GM12878 (cell line): Measurements from ENCODE around the gene S1PR3. TPM values are rescaled to one million over a fixed set of nuclear protein-coding genes. Genes with fewer than 3 reads are reported as not detected.

Source experiments
- ATAC-seq: fragments of 200-7000 bp; cut with Tn5 transposase; 3 replicates; pipeline ENCODE4 v1.9.1; 2020; ENCODE audit warnings: mild to moderate bottlenecking, moderate library complexity
- BruUV-seq: library from RNA; stranded (reverse); fragments of 400-500 nt; replicated peaks from 2 replicates; lab custom pipeline; 2021; lab: Mats Ljungman, UMichigan
- CTCF ChIA-PET: fragments of 300-600 bp; sonication (Branson Sonifier 250); formaldehyde crosslinking; extraction: SDS; loops from one replicate; lab custom pipeline; 2021; ENCODE audit warnings: inconsistent platforms; lab: Yijun Ruan, JAX
- POLR2A ChIA-PET: fragments of 350-600 bp; formaldehyde crosslinking; extraction: SDS; loops from one replicate; lab custom pipeline; 2021; ENCODE audit warnings: inconsistent platforms; lab: Charles Lee
- RAD21 ChIA-PET: fragments of 300-600 bp; sonication (Branson Sonifier 250); formaldehyde crosslinking; loops from one replicate; lab custom pipeline; 2023; ENCODE audit warnings: antibody characterized with exemption; ENCODE audit not compliant: unreplicated experiment; lab: Charles Lee
- SMC1A ChIA-PET: fragments of 300-600 bp; sonication (Branson Sonifier 250); formaldehyde crosslinking; loops from one replicate; lab custom pipeline; 2023; ENCODE audit not compliant: unreplicated experiment, uncharacterized antibody; lab: Charles Lee
- DNase-seq: peaks from one replicate; pipeline ENCODE4 v3.0.0-alpha.2; 2011; ENCODE audit warnings: low read depth, low spot score
- FAIRE-seq: peaks from 3 replicates; lab custom pipeline; 2011; peaks lifted over from hg19 to GRCh38; lab: Jason Lieb, UNC
- H2AFZ ChIP-seq: 2 replicates; pipeline ENCODE4 v1.6.0; 2011; ENCODE audit warnings: low read depth, low read length, control low read depth; ENCODE audit not compliant: control insufficient read depth
- H3K27ac ChIP-seq: 2 replicates; pipeline ENCODE4 v1.5.1; 2011; ENCODE audit warnings: control low read depth; ENCODE audit not compliant: control insufficient read depth, insufficient read depth
- H3K27me3 ChIP-seq, 2 experiments: replicated peaks in 1 of 2; 2 replicates each; pipeline versions ENCODE4 v1.6.0 to v1.6.1; 2011; ENCODE audit warnings: low read length in 1 of 2; ENCODE audit not compliant: control insufficient read depth in 2 of 2, insufficient read depth in 2 of 2
- H3K36me3 ChIP-seq, 2 experiments: 2 replicates each; pipeline ENCODE4 v1.5.1; 2011; ENCODE audit warnings: low read length in 1 of 2; ENCODE audit not compliant: control insufficient read depth in 2 of 2, insufficient read depth in 2 of 2
- H3K4me1 ChIP-seq: 2 replicates; pipeline ENCODE4 v1.6.1; 2011; ENCODE audit warnings: mild to moderate bottlenecking, low read length, moderate library complexity, mixed read lengths; ENCODE audit not compliant: control insufficient read depth, insufficient read depth
- H3K4me2 ChIP-seq: 2 replicates; pipeline ENCODE4 v1.6.0; 2011; ENCODE audit warnings: control low read depth; ENCODE audit not compliant: control insufficient read depth, insufficient read depth
- H3K4me3 ChIP-seq: fragments of 200-600 bp; sonication (generic); 2 replicates; pipeline ENCODE4 v1.5.1; 2016
- H3K79me2 ChIP-seq: 2 replicates; pipeline ENCODE4 v1.6.0; 2011; ENCODE audit warnings: low read length; ENCODE audit not compliant: control insufficient read depth, insufficient read depth
- H3K9ac ChIP-seq: 2 replicates; pipeline ENCODE4 v1.8.0; 2011; ENCODE audit warnings: low read length, control low read depth, mixed read lengths; ENCODE audit not compliant: control insufficient read depth, insufficient read depth
- H3K9me3 ChIP-seq: replicated peaks from 3 replicates; pipeline ENCODE4 v1.5.1; 2011; ENCODE audit warnings: mild to moderate bottlenecking, low read length; ENCODE audit not compliant: control insufficient read depth, insufficient read depth
- H4K20me1 ChIP-seq: 2 replicates; pipeline ENCODE4 v1.6.0; 2011; ENCODE audit not compliant: control insufficient read depth, insufficient read depth
- RFX5 ChIP-seq: IDR thresholded peaks from 2 replicates; pipeline ENCODE4 v1.6.1; 2011; ENCODE audit warnings: low read depth, low read length, improper control_type of control experiment
- ZNF24 ChIP-seq: fragments of 450-650 bp; IDR thresholded peaks from 2 replicates; pipeline ENCODE4 v1.6.1; 2017; ENCODE audit warnings: antibody characterized with exemption, mild to moderate bottlenecking
- ZNF384 ChIP-seq: IDR thresholded peaks from 2 replicates; pipeline ENCODE4 v1.6.1; 2012; ENCODE audit warnings: low read depth, mild to moderate bottlenecking, low read length, improper control_type of control experiment, borderline replicate concordance
- WGBS: methylation state at CpG from one replicate; pipeline ENCODE4 v1.1.6; 2016; ENCODE audit warnings: low lambda C conversion rate; ENCODE audit not compliant: insufficient replicate concordance, insufficient coverage; ENCODE audit errors: missing lambda C conversion rate; 5-methylcytosine and 5-hydroxymethylcytosine counted together
- in situ Hi-C: fragments of 300-500 bp; cut with MboI; formaldehyde crosslinking; loops from 9 replicates; pipeline ENCODE4 v1.14.3; 2018; ENCODE audit warnings: mixed read lengths
- intact Hi-C: fragments of 100-400 bp; cut with micrococcal nuclease; formaldehyde crosslinking; loops from one replicate; pipeline ENCODE4 v1.14.2; 2022; ENCODE audit not compliant: unreplicated experiment
- polyA plus RNA-seq, 11 experiments: library from polyadenylated mRNA; depleted of rRNA in 4 of 11; unstranded in 6 of 11; stranded (reverse) in 5 of 11; fragments of >200 nt; fragmentation: Nextera tagmentation in 4 of 11; fragmentation: Illumina TruSeq in 1 of 11; extraction: Ambion mirVana in 4 of 11; extraction: Trizol in 1 of 11; gene quantifications; 1 replicate in 1 of 11; 2 replicates in 10 of 11; pipeline versions ENCODE4 v1.2.1 to v1.2.3, GENCODE V29; 2011 to 2016; ENCODE audit warnings: inconsistent platforms in 2 of 11, missing spikeins in 2 of 11, low read depth in 1 of 11
- total RNA-seq, 4 experiments: library from RNA; depleted of rRNA in 3 of 4; stranded (reverse); fragments of >200 nt in 3 of 4; fragmentation: Illumina TruSeq in 1 of 4; extraction: Trizol in 1 of 4; gene quantifications; 2 replicates each; pipeline versions ENCODE4 v1.2.1 to v1.2.3, GENCODE V29; 2013 to 2021
- TF ChIP-seq, protein P1 (sequence below): IDR thresholded peaks from 2 replicates; pipeline ENCODE4 v1.6.1; 2011; ENCODE audit warnings: low read depth, mild to moderate bottlenecking, low read length, moderate library complexity, borderline replicate concordance; ENCODE audit errors: extremely low read depth

The S1PR3 gene
- total and polyA plus RNA-seq, 10 of the 15 experiments (the other 5 are each of a cell fraction or from before 2014, with no cell fraction given) = 0.01 to 0.18 (median 0.01) TPM; not detected in 7

DNA sequence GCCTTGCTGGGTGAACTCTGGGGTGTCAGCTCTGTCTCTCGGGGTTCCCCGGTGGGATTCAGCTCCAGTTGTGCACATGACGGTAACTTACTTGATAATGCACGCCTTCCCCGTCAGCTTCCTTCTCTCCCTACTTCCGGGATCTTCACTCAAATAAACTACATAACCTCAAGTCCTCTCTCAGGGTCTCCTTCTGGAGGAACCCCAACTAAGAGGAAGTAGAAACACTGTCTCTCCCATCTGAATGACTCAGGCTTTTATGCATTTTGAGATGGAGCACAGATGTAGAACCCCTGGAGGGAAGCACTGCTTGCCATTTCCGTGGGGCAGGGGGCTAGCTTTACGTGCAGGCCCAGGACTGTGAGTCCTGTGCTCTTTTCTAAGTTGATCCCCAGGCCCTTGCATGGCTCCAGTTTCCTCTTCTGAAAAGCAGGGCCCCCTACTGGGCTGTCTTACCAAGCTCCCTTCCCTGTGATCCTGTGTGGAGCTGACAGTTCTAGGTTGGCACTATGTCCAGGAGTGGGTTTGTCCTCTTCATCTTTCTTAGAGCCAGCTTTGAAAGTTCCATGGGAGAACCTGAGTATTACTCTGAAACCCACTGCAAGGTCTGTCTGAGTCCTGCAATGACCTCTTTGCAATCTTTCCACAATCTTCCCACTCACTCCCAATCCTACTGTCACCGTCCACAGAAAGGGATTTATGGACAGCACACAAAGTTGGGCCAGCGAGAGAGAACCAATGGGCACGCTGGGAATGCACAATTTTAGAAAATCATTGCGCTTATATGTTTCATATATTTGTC lies 17.7 kb downstream of the S1PR3 start:
- POLR2A ChIA-PET = no interaction called here
- no peaks in the 10 kb centered on the region for H3K79me2 ChIP-seq
- H3K27ac ChIP-seq = no peak overlapping the region
- no peak overlapping the region for H3K4me3 ChIP-seq
- DNase-seq = no peak
- no peaks in the 10 kb centered on the region for H3K4me1 ChIP-seq
- no peaks in the 10 kb centered on the region; a peak in 1 of 4 replicates for H3K27me3 ChIP-seq
- TF ChIP-seq RFX5 = no peak
- TF ChIP-seq ZNF384 = no peak
- TF ChIP-seq, all 136 proteins: peak for 0
- no peak overlapping the region for H3K4me2 ChIP-seq
- H3K36me3 ChIP-seq = no peaks in the 10 kb centered on the region
- no peak for ATAC-seq
- H3K9ac ChIP-seq = no peak overlapping the region
- no peak for FAIRE-seq
- RAD21 ChIA-PET = no interaction called here
- H2AFZ ChIP-seq = no peak overlapping the region
- no TSS peak for BruUV-seq
- in situ Hi-C loops (loop anchor here (10.0 kb wide), 1 partner anchor 1054 kb away; a partner anchor contains a TSS), intact Hi-C loops (no loop called here)
- CTCF ChIA-PET = interaction anchor here (2.3 kb wide), 1 partner anchor 8 kb away, joined by 6 read pairs; no protein-coding TSS in a partner anchor
- no peaks in the 10 kb centered on the region for H4K20me1 ChIP-seq
- SMC1A ChIA-PET = interaction anchor here (0.6 kb wide), 1 partner anchor 23 kb away, joined by 3 read pairs; no protein-coding TSS in a partner anchor
- no peaks in the 10 kb centered on the region for H3K9me3 ChIP-seq
- WGBS = 17% methylated on average over 12 of the region's 12 CpGs

DNA sequence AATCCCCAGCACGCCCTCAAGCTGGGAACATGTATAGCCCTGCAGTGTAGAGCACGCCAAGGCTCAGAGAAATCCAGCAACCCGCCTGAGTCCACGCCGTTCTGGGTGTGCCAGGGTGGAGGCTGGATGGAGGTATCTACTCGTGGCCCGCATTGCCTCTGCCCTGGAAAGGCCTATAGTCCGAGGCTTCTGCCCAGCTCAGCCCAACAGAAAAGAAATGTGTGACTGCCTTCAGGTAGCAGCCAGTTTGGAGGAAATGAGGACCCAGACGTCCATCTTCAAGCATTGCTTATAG lies 18.2 kb downstream of the S1PR3 start:
- ATAC-seq (no peak), FAIRE-seq (no peak), DNase-seq (no peak)
- in situ Hi-C loops = loop anchor here (10.0 kb wide), 1 partner anchor 1055 kb away; a partner anchor contains a TSS
- Histone ChIP-seq H3K27ac (no peak overlapping the region), H3K9ac (no peak overlapping the region), H3K4me3 (no peak overlapping the region), H3K79me2 (no peaks in the 10 kb centered on the region), H3K4me2 (no peak overlapping the region), H3K9me3 (no peaks in the 10 kb centered on the region), H2AFZ (no peak overlapping the region), H3K27me3 (no peaks in the 10 kb centered on the region; a peak in 1 of 4 replicates), H3K36me3 (no peaks in the 10 kb centered on the region), H3K4me1 (no peaks in the 10 kb centered on the region), H4K20me1 (no peaks in the 10 kb centered on the region)
- POLR2A ChIA-PET = no interaction called here
- TF ChIP-seq, protein P1, sequence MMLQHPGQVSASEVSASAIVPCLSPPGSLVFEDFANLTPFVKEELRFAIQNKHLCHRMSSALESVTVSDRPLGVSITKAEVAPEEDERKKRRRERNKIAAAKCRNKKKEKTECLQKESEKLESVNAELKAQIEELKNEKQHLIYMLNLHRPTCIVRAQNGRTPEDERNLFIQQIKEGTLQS = no peak
- no peak for TF ChIP-seq ZNF24
- CTCF ChIA-PET = interaction anchor here (1.1 to 2.3 kb wide), 2 partner anchors 9 to 269 kb away, joined by 4 to 6 read pairs; no protein-coding TSS in a partner anchor
- intact Hi-C loops = no loop called here
- SMC1A ChIA-PET = no interaction called here
- RAD21 ChIA-PET = interaction anchor here (1.2 kb wide), 1 partner anchor 9 kb away, joined by 3 read pairs; no protein-coding TSS in a partner anchor
- BruUV-seq = no TSS peak
- WGBS = 48% methylated on average over 9 of the region's 9 CpGs
